HG02642 (cell line): ENCODE results near the gene HOXA3.

Source experiments
- ATAC-seq: cut with Tn5 transposase; IDR thresholded peaks from one replicate; pipeline ENCODE4 v1.9.1; 2021; ENCODE audit warnings: mild to moderate bottlenecking; ENCODE audit not compliant: unreplicated experiment, poor library complexity

HOXA3 gene

DNA sequence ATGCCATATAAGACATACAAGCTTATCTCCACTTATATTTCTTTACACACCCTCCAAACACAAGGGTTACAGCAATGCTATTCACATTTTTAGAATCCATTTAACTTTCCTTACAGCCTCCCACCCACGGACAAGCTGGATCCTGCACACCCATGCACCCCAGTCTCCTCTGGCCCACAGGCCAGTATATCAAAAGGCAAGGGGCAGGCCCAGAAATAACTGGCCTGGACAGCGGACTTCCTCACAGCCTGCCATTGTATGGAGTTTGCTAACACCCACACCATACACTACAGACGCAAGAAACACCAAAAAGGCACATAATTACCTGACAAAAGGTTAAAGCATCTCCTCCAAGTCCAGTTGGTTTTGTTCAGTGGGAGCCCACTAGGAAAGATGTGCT, 33.8 kb downstream of the HOXA3 start:
- no peak for ATAC-seq

DNA sequence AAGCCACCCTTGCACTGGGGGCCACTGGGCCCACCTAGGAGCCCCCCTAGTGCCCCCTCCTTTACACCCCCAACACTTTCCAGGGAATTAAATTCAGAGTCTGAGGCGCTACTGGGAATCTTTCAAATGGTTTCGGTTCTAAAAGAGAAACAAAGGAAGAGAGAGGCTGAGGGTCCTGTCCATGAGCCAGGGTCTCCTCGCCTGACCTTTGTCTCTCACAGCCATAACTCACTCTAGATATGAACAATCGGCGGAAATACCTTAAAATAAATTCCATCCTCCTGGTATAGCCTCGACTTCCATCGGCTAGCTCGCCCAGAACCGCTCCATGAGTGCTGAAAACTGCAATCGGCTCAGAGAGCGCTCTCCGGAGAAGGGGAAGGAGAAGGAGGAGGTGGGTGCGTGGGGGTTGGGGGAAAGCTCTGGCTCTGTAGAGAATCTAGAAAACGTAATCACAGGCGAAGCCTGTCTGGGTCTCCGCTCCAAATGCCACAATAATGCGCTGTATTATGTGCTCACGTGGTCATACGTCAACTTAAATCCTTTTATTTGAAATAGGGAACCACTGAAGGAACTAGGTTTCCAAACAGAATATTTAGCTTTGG, 34.4 kb downstream of the HOXA3 start:
- ATAC-seq: no peak

GRCh38 chr7:27116962-27117886, 35.2 kb downstream of the HOXA3 start:
- no peak for ATAC-seq

DNA sequence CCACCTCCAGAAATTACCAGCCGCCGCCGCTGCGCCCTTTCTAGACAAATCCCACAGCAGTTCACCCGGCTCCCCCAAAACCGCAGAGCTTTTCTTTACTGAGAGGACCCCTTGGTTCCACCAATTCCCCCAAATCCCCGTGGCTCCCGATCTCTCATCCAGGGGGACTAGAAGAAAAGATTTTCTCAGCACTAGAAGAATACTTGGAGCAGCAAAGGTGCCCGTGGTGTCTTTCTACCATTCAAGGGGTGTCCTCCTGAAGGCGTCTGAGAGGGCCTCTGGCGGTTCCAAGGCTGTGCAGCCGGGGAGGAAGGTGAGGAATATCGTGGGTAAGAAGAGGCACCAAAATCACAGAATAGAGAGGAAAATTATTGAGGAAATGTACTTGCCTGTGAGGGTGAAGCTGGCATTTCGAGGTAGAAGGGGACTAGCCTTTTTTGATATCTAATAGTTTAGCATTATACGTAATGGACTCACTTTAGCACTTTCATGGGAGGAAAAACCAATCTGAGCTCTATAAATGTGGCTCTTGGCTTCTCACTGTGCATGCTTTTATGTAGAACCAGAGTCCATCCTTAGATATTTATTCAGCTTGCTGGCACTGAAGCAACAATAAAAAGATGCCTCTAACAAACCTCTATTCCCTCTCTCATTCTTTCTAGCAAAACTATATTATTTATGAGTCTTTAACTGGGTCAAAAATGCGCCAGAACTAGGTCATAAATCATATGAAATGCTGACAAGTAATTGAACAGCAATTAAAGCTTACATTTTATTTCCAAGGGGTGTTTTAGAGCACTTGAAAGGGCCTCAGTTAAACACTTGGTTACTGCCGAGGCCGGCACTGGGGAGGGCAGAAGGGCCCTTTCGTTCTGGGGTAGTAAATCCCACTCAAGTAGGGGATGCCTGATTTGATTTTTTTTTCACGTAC, 36.1 kb downstream of the HOXA3 start:
- ATAC-seq: no peak

- no peak for ATAC-seq
Observed at GRCh38 chr7:27115221-27116026, 37.0 kb downstream of the HOXA3 start.

DNA sequence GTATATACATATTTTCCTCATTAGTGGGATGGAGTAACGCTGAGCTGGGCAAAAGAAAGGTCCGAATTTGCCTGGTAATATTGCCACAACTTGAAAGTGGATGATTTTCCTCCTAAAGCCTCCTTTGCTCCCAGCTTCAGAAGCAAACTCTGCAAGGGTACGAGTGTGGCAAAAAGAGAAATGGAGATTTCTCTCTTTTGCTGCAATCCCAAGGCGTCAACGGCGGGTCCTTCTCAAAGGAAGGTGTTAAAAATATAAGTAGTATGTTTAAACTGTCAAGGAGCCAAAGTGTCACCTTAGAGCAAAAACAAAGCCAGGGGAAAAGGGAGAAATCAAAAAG, 37.5 kb downstream of the HOXA3 start:
- no peak for ATAC-seq

DNA sequence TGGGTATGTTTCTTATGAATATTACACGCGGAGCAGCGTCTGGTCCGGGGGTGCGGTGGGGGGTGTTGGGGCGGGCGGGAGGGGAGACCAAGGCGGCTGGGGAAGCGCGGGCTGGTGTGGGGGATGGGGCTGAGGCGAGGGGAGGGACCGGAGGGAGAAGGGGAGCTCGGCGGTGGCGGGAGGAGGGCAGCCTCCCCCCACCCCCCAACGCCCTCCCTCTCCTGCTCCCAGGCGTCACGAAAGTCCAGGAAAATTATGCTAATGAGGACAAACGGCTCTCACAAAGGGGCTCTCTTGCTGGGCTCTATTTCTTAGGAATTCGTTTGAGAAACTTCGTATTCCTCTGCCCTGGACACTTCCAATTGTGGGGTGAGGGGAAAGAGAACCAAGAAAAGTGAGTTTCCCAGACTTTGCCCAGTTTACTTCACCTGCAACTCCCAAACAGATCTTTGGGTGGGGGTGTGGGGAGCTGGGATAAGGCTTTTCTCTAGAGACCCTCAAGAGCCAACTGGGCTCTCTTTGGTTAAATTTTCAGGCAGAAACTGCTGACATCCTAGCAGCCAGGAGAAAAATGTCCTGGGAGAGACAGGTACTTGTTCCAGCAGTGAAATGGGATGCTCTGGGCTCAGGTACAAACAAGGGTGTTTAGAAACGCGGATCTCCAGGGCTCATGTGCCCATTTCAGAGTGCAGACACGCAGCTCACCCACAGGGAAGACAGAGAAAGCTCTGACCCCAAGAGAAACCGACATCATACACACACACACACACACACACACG, 38.2 kb downstream of the HOXA3 start:
- ATAC-seq: no peak

DNA sequence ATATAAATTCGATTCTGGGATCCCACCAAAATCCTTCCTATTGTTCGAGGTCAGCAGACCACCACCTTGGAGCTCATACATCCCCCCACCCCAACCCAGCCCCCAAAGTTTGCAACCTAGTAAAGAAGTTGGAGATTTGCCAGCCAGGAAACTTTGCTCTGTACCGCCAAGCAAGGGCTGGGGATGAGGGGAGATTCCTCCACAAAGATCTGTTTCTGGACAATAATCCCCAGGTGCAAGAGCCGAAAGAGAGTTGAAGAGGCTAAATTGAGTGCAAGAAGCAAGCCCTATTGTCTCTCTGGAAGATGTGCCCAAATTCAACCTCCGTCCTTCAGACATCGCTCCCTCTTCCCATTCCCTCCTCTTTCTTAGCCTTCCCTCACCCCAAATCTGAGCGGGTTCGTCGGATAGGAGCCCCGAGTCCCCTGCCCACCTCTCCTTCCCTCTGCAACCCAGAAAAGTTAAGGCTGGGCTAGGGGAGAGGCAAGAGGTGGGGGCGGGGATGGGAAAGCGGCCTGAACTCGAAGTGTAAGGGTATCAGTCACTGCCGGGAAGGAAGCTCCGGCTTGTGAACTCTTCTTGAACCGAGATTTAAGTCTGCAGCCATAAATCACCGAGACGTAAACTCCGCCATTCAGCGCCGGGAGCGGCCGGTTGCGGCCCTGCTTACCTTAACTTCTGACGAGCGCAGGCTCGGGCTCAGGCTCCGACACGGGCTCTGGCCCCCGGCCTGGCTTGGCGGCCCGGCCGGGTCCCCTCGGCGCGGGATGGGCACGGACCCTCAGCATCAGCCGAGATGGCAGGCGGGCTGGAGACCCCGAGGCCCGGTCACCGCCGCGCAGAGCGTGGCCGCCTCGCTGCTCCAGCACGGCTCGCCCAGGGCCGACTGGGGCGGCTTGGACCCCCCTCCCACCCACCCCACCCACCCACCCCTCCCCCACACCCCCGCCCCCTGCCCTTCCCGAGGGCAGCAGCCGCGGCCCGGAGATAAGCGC, 39.1 kb downstream of the HOXA3 start:
- ATAC-seq: no peak

DNA sequence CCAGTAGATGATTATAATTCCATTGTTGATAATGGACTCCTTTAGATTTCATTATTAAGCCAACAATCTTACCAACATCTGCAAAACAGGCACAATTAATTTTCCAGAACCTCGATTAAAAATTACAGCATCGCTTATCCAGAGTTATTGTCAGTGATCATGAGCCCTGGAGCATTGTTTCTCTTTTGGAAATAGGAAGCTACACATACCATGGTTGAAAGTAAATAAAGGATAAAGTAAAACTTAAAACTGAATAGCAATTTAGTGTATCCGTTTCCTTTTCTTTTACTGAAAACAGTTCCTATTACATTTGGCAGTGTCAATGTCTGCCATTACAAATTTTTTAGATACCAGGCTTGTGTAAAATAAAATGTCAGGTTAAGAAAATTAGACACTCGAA, 40.0 kb downstream of the HOXA3 start:
- no peak for ATAC-seq

DNA sequence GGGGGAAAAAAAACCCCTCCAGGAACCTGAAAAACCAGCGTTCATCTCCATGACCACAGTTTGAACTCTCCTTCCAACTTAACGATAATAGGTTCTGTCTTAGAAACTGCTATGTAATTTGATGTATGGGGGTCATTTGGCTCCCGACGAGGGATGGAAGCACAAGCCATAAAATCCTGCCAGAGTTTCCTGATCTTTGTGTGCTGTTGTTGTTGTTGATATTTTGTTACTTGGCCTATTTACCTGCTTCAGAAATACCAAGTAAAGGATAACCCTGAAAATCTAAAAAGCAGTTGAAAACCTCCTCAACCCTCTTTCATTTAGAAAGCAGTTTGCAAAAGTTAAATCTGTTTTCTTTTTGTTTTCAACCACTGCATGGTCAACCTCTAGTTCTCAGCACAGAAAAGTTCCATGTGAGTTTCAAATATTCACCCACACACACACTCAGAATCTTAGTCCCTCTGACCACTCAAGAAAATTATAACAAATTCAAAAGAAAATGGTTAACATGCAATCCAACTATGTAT, 40.6 kb downstream of the HOXA3 start:
- ATAC-seq: no peak

DNA sequence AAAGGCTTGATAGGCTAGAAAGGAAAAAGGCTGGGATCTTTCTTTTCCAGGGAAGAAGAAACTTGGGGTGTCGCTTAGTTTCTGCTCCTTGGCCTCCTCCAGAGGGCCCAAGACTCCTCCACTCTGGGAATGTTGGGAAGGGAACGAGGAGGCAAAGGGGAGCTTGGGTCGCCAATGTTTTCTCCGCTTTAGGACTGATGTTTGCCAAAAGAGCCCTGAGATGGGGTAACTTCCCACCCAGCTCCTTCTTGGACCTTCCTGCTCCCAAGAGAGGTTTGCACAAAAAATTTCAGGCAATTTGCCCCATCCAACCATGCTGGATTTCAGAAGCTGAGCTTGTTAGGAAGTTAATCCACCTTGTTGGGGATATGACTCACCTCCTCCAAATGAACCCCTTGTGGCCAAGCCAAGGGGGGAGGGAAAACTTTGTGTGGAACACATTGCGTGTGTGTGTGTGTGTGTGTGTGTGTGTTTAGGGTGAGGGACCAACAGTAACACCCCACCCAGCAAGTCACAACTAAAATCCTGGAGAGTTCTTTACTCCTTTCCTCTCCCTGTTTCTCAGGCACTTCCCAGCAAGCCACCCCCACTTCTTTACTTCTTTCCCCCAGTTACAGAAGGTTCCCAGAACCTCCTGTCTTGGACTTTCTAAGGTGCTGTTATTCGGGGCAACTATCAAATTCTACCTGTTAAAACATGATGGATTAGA, 41.2 kb downstream of the HOXA3 start:
- no peak for ATAC-seq

DNA sequence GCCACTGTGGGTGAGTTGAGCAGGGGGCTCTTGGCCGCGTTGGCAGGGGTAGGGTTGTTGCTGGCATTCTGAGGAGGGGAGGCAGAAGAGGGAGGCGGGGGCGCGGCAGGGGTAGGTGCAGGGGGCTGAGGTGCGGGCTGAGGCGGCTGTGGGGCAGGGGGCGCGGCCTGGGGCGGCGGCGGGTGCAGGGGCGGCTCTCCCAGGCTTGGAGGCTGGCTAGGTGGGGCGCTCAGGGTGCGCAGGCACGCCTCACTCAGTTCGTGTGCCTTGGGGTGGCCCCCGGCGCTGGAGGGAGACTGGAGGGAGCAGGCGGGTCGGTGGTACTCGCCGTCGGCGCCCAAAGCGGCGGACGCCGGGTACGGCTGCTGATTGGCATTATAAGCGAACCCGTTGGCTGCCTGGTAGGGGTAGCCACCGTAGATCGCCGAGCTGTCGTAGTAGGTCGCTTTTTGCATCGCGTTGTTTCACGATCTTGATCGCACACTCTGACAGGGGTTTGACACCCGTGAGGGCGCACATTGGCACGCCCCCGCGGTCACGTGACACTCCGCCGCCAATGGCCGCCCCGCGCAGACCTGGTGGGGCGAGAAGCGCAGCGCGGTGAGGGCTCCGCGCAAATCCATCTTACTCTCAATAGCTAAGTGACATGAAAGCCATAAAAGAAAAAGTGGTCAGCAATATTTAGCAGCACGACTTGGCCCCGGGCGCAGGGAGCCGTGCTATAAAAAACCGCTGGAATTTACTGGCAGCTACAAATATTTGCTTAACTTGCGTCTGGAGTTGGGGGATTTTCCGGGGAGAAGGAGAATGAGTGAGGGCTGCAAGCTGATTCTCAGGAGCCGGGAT, 42.0 kb downstream of the HOXA3 start:
- ATAC-seq: no peak

GRCh38 chr7:27109466-27110185, 42.8 kb downstream of the HOXA3 start:
- ATAC-seq: no peak

DNA sequence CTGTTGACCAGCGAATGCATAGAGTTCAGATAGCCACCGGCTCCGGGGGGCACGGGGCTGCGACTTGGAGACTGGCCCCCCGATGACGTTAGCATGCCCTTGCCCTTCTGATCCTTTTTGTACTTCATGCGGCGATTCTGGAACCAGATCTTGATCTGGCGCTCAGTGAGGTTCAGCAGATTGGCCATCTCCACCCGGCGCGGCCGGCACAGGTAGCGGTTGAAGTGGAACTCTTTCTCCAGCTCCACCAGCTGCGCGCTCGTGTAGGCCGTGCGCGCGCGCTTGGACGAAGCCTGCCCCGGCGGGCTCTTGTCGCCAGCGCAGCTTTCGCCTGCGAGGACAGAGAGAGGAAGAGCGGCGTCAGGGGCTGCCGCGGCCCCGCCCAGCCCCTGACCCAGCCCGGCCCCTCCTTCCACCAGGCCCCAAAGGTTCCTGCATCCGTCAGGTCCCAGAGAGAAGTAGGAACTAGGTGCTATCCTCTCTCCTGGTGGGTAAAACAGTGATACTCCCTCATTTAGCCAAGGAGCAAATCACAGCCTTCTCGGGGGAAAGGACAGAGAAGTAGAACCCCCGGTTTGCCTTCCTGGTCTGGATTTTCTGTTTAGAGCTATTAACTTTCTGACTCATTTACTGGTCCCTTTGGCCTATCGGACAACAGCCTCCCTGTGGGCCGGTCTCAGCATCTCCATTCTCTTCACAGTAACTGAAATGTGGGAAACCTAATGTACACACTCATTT, 43.8 kb downstream of the HOXA3 start:
- ATAC-seq: no peak
